HCT116 (cell line): Measurements from ENCODE around the gene ATXN7L2. TPM values are rescaled to one million over a fixed set of nuclear protein-coding genes. Genes with fewer than 3 reads are reported as not detected.

Experiments
- ATAC-seq: fragments of 200-7000 bp; cut with Tn5 transposase; 2 replicates; pipeline ENCODE4 v1.9.1; 2020; ENCODE audit warnings: mild to moderate bottlenecking, moderate library complexity
- BruUV-seq: library from RNA; stranded (reverse); fragments of 400-500 nt; replicated peaks from 2 replicates; lab custom pipeline; 2021; lab: Mats Ljungman, UMichigan
- CTCF ChIA-PET: fragments of 300-600 bp; sonication (Branson Sonifier 250); formaldehyde crosslinking; loops from one replicate; lab custom pipeline; 2021; ENCODE audit warnings: antibody characterized with exemption; lab: Charles Lee
- POLR2A ChIA-PET: fragments of 300-600, 350-600 bp; sonication (Branson Sonifier 250); formaldehyde crosslinking; loops from one replicate; lab custom pipeline; 2021; ENCODE audit warnings: antibody characterized with exemption; lab: Charles Lee
- RAD21 ChIA-PET, 2 experiments: fragments of 300-600 bp; sonication (Branson Sonifier 250); formaldehyde crosslinking; loops; one replicate each; lab custom pipeline; 2023; ENCODE audit warnings: low total read pairs in 2 of 2; ENCODE audit not compliant: uncharacterized antibody in 2 of 2, unreplicated experiment in 2 of 2, low non-redundant PET in 1 of 2; lab: Charles Lee
- DNase-seq: peaks from one replicate; pipeline ENCODE4 v3.0.0-alpha.2; 2010; ENCODE audit warnings: low read depth, low spot score
- H2AFZ ChIP-seq: fragments of 200-600 bp; shearing (Covaris generic), sonication (generic); 2 replicates; pipeline ENCODE4 v1.6.1; 2017; ENCODE audit warnings: low read depth, mixed run types, mixed read lengths, antibody characterized with exemption, low read length; ENCODE audit not compliant: poor library complexity, severe bottlenecking
- H3K27ac ChIP-seq: 2 replicates; pipeline ENCODE4 v1.5.1; 2012; ENCODE audit warnings: low read depth, low read length
- H3K27me3 ChIP-seq: fragments of 200-600 bp; sonication (generic); 2 replicates; pipeline ENCODE4 v1.6.1; 2016; ENCODE audit warnings: mixed run types, low read length, mixed read lengths; ENCODE audit not compliant: insufficient read depth
- H3K36me3 ChIP-seq, 2 experiments: fragments of 200-500 bp in 1 of 2; fragments of 200-600 bp in 1 of 2; sonication (Bioruptor generic) in 1 of 2; sonication (generic) in 1 of 2; 2 replicates each; pipeline versions ENCODE4 v1.5.1 to v1.6.1; 2014 to 2016; ENCODE audit warnings: low read length in 2 of 2, inconsistent platforms in 1 of 2, mixed read lengths in 1 of 2, mixed run types in 1 of 2; ENCODE audit not compliant: insufficient read depth in 2 of 2, control insufficient read depth in 1 of 2
- H3K4me1 ChIP-seq, 2 experiments: fragments of 200-600 bp in 1 of 2; sonication (generic) in 1 of 2; 2 replicates each; pipeline versions ENCODE4 v1.5.1 to v1.6.1; 2012 to 2017; ENCODE audit warnings: low read length in 2 of 2, inconsistent platforms in 1 of 2, mild to moderate bottlenecking in 1 of 2, mixed read lengths in 1 of 2, mixed run types in 1 of 2, moderate library complexity in 1 of 2; ENCODE audit not compliant: insufficient read depth in 2 of 2, control insufficient read depth in 1 of 2
- H3K4me2 ChIP-seq: fragments of 200-600 bp; sonication (generic); 2 replicates; pipeline ENCODE4 v1.6.1; 2017; ENCODE audit warnings: mixed run types, low read length, mixed read lengths
- H3K4me3 ChIP-seq, 2 experiments: fragments of 200-600 bp in 1 of 2; sonication (generic) in 1 of 2; replicated peaks in 1 of 2; 2 replicates each; pipeline ENCODE4 v1.5.1; 2011 to 2016; ENCODE audit warnings: low read length in 2 of 2, control low read depth in 1 of 2, low read depth in 1 of 2, mild to moderate bottlenecking in 1 of 2, mixed read lengths in 1 of 2, mixed run types in 1 of 2
- H3K79me2 ChIP-seq: fragments of 200-600 bp; sonication (generic); 2 replicates; pipeline ENCODE4 v1.6.1; 2017; ENCODE audit warnings: mild to moderate bottlenecking, mixed run types, low read length, moderate library complexity, mixed read lengths; ENCODE audit not compliant: insufficient read depth
- H3K9ac ChIP-seq: fragments of 200-600 bp; sonication (generic); 2 replicates; pipeline ENCODE4 v1.6.1; 2016; ENCODE audit warnings: low read length, mixed read lengths
- H3K9me2 ChIP-seq: fragments of 200-600 bp; sonication (generic), shearing (Covaris generic); 2 replicates; pipeline ENCODE4 v1.6.1; 2017; ENCODE audit warnings: mixed run types, mild to moderate bottlenecking, moderate library complexity; ENCODE audit not compliant: insufficient read depth
- H3K9me3 ChIP-seq, 2 experiments: fragments of 200-500 bp in 1 of 2; fragments of 200-600 bp in 1 of 2; sonication (Bioruptor generic) in 1 of 2; sonication (generic) in 1 of 2; 2 replicates each; pipeline ENCODE4 v1.6.1; 2014 to 2017; ENCODE audit warnings: low read length in 2 of 2, mixed read lengths in 2 of 2, inconsistent platforms in 1 of 2, low read depth in 1 of 2, mild to moderate bottlenecking in 1 of 2, mixed run types in 1 of 2, moderate library complexity in 1 of 2; ENCODE audit not compliant: control insufficient read depth in 1 of 2, insufficient read depth in 1 of 2
- H4K20me1 ChIP-seq: fragments of 200-600 bp; sonication (generic), shearing (Covaris generic); 2 replicates; pipeline ENCODE4 v1.6.1; 2017; ENCODE audit warnings: mixed run types, mild to moderate bottlenecking, moderate library complexity; ENCODE audit not compliant: insufficient read depth
- CEBPB ChIP-seq: IDR thresholded peaks from 2 replicates; pipeline ENCODE4 v1.6.1; 2012; ENCODE audit warnings: low read depth
- EGR1 ChIP-seq: IDR thresholded peaks from 2 replicates; pipeline ENCODE4 v1.6.1; 2012; ENCODE audit warnings: low read depth
- ELF1 ChIP-seq: IDR thresholded peaks from 2 replicates; pipeline ENCODE4 v1.6.1; 2012; ENCODE audit warnings: low read depth, borderline replicate concordance
- FOSL1 ChIP-seq: IDR thresholded peaks from 2 replicates; pipeline ENCODE4 v1.6.1; 2012; ENCODE audit warnings: low read depth
- JUND ChIP-seq: IDR thresholded peaks from 2 replicates; pipeline ENCODE4 v1.6.1; 2012
- SIN3A ChIP-seq: IDR thresholded peaks from 2 replicates; pipeline ENCODE4 v1.6.1; 2012; ENCODE audit warnings: low read depth
- ZBTB33 ChIP-seq: IDR thresholded peaks from 2 replicates; pipeline ENCODE4 v1.6.1; 2011; ENCODE audit warnings: mild to moderate bottlenecking, low read length, moderate library complexity; ENCODE audit not compliant: insufficient replicate concordance; ENCODE audit errors: extremely low read depth
- ZFX ChIP-seq: fragments of 450-650 bp; IDR thresholded peaks from 2 replicates; pipeline ENCODE4 v1.6.1; 2017
- intact Hi-C: fragments of 100-400 bp; cut with micrococcal nuclease; formaldehyde crosslinking; loops from 2 replicates; pipeline ENCODE4 v1.10.0; 2022
- total RNA-seq: library from RNA; stranded (reverse); gene quantifications from one replicate; pipeline ENCODE4 v1.2.1, GENCODE V29; 2021; ENCODE audit not compliant: unreplicated experiment
- TF ChIP-seq, protein P1 (sequence below): IDR thresholded peaks from 2 replicates; pipeline ENCODE4 v1.6.1; 2012; ENCODE audit warnings: low read depth
- TF ChIP-seq, protein P2 (sequence below): IDR thresholded peaks from 2 replicates; pipeline ENCODE4 v1.6.1; 2012

The ATXN7L2 gene
- total RNA-seq, 1 experiment from 2014 or later = 7.2 TPM

- Histone ChIP-seq H3K4me3 (no peak overlapping the region), H2AFZ (no peak overlapping the region), H3K9me2 (no peaks in the 10 kb centered on the region), H3K4me1 (peaks cover 7 to 26% of the 10 kb centered on the region in 2 experiments), H3K79me2 (0 out of 2 replicates have a peak, but pooled peaks cover 4% of the 10 kb centered on the region), H3K27ac (no peak overlapping the region), H3K27me3 (peaks cover 6% of the 10 kb centered on the region; the same call in 1 of the 2 replicates), H3K9me3 (no peaks in the 10 kb centered on the region), H3K4me2 (no peak overlapping the region), H3K9ac (no peak overlapping the region), H4K20me1 (no peaks in the 10 kb centered on the region), H3K36me3 (no peaks in the 10 kb centered on the region)
- CTCF ChIA-PET = no interaction called here
- no peak for ATAC-seq
- POLR2A ChIA-PET = no interaction called here
- DNase-seq = no peak
- TF ChIP-seq ELF1 = no peak
- no peak for TF ChIP-seq SIN3A
- TF ChIP-seq, protein P1, sequence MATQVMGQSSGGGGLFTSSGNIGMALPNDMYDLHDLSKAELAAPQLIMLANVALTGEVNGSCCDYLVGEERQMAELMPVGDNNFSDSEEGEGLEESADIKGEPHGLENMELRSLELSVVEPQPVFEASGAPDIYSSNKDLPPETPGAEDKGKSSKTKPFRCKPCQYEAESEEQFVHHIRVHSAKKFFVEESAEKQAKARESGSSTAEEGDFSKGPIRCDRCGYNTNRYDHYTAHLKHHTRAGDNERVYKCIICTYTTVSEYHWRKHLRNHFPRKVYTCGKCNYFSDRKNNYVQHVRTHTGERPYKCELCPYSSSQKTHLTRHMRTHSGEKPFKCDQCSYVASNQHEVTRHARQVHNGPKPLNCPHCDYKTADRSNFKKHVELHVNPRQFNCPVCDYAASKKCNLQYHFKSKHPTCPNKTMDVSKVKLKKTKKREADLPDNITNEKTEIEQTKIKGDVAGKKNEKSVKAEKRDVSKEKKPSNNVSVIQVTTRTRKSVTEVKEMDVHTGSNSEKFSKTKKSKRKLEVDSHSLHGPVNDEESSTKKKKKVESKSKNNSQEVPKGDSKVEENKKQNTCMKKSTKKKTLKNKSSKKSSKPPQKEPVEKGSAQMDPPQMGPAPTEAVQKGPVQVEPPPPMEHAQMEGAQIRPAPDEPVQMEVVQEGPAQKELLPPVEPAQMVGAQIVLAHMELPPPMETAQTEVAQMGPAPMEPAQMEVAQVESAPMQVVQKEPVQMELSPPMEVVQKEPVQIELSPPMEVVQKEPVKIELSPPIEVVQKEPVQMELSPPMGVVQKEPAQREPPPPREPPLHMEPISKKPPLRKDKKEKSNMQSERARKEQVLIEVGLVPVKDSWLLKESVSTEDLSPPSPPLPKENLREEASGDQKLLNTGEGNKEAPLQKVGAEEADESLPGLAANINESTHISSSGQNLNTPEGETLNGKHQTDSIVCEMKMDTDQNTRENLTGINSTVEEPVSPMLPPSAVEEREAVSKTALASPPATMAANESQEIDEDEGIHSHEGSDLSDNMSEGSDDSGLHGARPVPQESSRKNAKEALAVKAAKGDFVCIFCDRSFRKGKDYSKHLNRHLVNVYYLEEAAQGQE = no peak
- no peak for TF ChIP-seq EGR1
- no peak for TF ChIP-seq CEBPB
- no peak for TF ChIP-seq JUND
- TF ChIP-seq, protein P2, sequence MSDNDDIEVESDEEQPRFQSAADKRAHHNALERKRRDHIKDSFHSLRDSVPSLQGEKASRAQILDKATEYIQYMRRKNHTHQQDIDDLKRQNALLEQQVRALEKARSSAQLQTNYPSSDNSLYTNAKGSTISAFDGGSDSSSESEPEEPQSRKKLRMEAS = no peak
- TF ChIP-seq ZBTB33 = no peak
- no peak for TF ChIP-seq ZFX
- no peak for TF ChIP-seq FOSL1
- RAD21 ChIA-PET = no interaction called here
- BruUV-seq = no TSS peak
- intact Hi-C loops = loop anchor here (5.0 kb wide), 1 partner anchor 53 kb away; the partner anchor contains the start of gene PSMA5
Measured at GRCh38 chr1:109479901-109480300, 3.8 kb upstream of the ATXN7L2 start.
